Subcutaneous abdominal adipose tissue (tissue), 5 donors: Measurements from ENCODE around the gene RNU2-1.
A peak's percentile ranks its signal among the peaks of the same experiment; 100 is the strongest.
"Not testable (repeated sequence)": the region's sequence is repeated elsewhere in the genome, so short reads cannot be mapped to it uniquely, and the experiment has no call there.

Experiments
- H3K27ac ChIP-seq: one replicate; pipeline ENCODE4 v1.7.0; 2013; ENCODE audit warnings: low read depth, mild to moderate bottlenecking, inconsistent platforms, low read length, moderate library complexity
- H3K27me3 ChIP-seq, 5 donors: one replicate each; pipeline ENCODE4 v1.7.0; 2013; ENCODE audit warnings: low read length in 5 of 5, inconsistent platforms in 1 of 5; ENCODE audit not compliant: control insufficient read depth in 5 of 5, insufficient read depth in 4 of 5
- H3K36me3 ChIP-seq, 5 donors: one replicate each; pipeline ENCODE4 v1.7.0; 2013; ENCODE audit warnings: low read length in 5 of 5; ENCODE audit not compliant: control insufficient read depth in 5 of 5, insufficient read depth in 5 of 5
- H3K4me1 ChIP-seq, 5 donors: one replicate each; pipeline ENCODE4 v1.7.0; 2013; ENCODE audit warnings: low read length in 5 of 5, mild to moderate bottlenecking in 3 of 5, moderate library complexity in 1 of 5; ENCODE audit not compliant: control insufficient read depth in 5 of 5, insufficient read depth in 5 of 5
- H3K4me3 ChIP-seq, 5 donors: one replicate each; pipeline ENCODE4 v1.7.0; 2013; ENCODE audit warnings: low read length in 5 of 5, low read depth in 1 of 5
- H3K9ac ChIP-seq, 5 donors: one replicate each; pipeline ENCODE4 v1.7.0; 2013; ENCODE audit warnings: low read length in 5 of 5, mild to moderate bottlenecking in 4 of 5, moderate library complexity in 3 of 5
- H3K9me3 ChIP-seq, 5 donors: one replicate each; pipeline ENCODE4 v1.7.0; 2013; ENCODE audit warnings: low read length in 5 of 5; ENCODE audit not compliant: control insufficient read depth in 5 of 5
- donor health status: healthy.
- donor health status: healthy.
- donor health status: healthy.
- donor health status: healthy.
- donor health status: healthy.

Gene RNU2-1

GRCh38 chr17:43233877-43234276 lies at the start of gene RNU2-1:
Gene RNU2-1 (minus strand): TSS chr17:43233977.
- not testable (repeated sequence) for H3K4me1 ChIP-seq, H3K9ac ChIP-seq, H3K4me3 ChIP-seq, H3K9me3 ChIP-seq, H3K27me3 ChIP-seq, H3K27ac ChIP-seq, H3K36me3 ChIP-seq

- not testable (repeated sequence) for H3K4me1 ChIP-seq, H3K9ac ChIP-seq, H3K27me3 ChIP-seq, H3K4me3 ChIP-seq, H3K27ac ChIP-seq, H3K9me3 ChIP-seq, H3K36me3 ChIP-seq
Observed at GRCh38 chr17:43272914-43273313, 39.1 kb upstream of the RNU2-1 start.

GRCh38 chr17:43272483-43272882 lies 38.7 kb upstream of the RNU2-1 start:
- not testable (repeated sequence) for H3K4me3 ChIP-seq, H3K9me3 ChIP-seq, H3K4me1 ChIP-seq, H3K27me3 ChIP-seq, H3K36me3 ChIP-seq, H3K27ac ChIP-seq, H3K9ac ChIP-seq

GRCh38 chr17:43270552-43271504 lies 37.1 kb upstream of the RNU2-1 start:
- H3K36me3 ChIP-seq, H3K9me3 ChIP-seq, H3K27ac ChIP-seq, H3K4me3 ChIP-seq, H3K27me3 ChIP-seq, H3K4me1 ChIP-seq, H3K9ac ChIP-seq: not testable (repeated sequence)

- not testable (repeated sequence) for H3K9ac ChIP-seq, H3K27me3 ChIP-seq, H3K9me3 ChIP-seq, H3K27ac ChIP-seq, H3K4me3 ChIP-seq, H3K36me3 ChIP-seq, H3K4me1 ChIP-seq
Observed at GRCh38 chr17:43246456-43246855, 12.7 kb upstream of the RNU2-1 start.

DNA sequence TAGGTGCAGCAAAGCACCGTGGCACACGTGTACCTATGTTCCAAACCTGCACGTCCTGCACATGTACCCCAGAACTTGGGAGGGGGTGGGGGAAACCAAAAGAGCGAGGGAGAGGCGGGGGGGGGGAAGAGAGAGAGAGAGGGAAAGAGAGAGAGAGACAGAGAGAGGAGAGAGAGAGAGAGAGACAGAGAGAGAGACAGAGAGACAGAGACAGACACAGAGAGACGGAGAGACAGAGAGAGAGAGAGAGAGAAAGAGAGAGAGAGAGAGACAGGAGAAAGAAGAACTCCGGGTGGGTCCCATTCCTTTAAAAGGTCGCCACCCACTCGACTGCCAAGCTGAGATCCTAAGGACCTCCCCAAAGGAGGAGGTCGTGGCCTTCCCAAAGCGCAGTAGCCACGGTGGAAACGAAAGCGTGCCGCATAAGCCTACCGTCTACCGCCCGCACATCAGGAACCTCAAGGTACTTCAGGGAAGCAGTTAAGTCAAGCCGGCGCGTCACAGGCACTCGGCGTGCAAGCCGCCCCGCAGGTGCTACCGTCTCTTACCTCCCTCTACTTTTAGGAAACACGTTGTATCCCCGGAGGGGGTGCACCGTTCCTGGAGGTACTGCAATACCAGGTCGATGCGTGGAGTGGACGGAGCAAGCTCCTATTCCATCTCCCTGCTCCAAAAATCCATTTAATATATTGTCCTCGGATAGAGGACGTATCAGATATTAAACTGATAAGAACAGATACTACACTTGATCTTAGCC lies 7.0 kb upstream of the RNU2-1 start:
- H3K4me3 ChIP-seq, H3K4me1 ChIP-seq, H3K36me3 ChIP-seq, H3K9ac ChIP-seq, H3K9me3 ChIP-seq, H3K27ac ChIP-seq, H3K27me3 ChIP-seq: not testable (repeated sequence)

DNA sequence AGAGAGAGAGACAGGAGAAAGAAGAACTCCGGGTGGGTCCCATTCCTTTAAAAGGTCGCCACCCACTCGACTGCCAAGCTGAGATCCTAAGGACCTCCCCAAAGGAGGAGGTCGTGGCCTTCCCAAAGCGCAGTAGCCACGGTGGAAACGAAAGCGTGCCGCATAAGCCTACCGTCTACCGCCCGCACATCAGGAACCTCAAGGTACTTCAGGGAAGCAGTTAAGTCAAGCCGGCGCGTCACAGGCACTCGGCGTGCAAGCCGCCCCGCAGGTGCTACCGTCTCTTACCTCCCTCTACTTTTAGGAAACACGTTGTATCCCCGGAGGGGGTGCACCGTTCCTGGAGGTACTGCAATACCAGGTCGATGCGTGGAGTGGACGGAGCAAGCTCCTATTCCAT lies 5.8 kb upstream of the RNU2-1 start:
- not testable (repeated sequence) for H3K36me3 ChIP-seq, H3K9ac ChIP-seq, H3K27me3 ChIP-seq, H3K27ac ChIP-seq, H3K4me3 ChIP-seq, H3K4me1 ChIP-seq, H3K9me3 ChIP-seq

- not testable (repeated sequence) for H3K4me1 ChIP-seq, H3K4me3 ChIP-seq, H3K9ac ChIP-seq
Observed at GRCh38 chr17:43233263-43233662, 514 bp downstream of the RNU2-1 start.

GRCh38 chr17:43232021-43232699 lies 1.6 kb downstream of the RNU2-1 start:
- H3K4me3 ChIP-seq: peak overlapping the region in 2 of 5 donors; percentile 33 to 38
- H3K9me3 ChIP-seq, H3K9ac ChIP-seq, H3K27me3 ChIP-seq, H3K36me3 ChIP-seq, H3K4me1 ChIP-seq: not testable (repeated sequence)
- peak overlapping the region; percentile 67 for H3K27ac ChIP-seq

More at GRCh38 chr17:43233263-43233662, 514 bp downstream of the RNU2-1 start:
- not testable (repeated sequence) for H3K36me3 ChIP-seq, H3K27ac ChIP-seq, H3K9me3 ChIP-seq, H3K27me3 ChIP-seq
